Gastrocnemius medialis (tissue), 4 donors: ENCODE measurements around the gene TMEM18.

Experiments
- CTCF ChIP-seq, 5 experiments: fragments of 450-650 bp in 3 of 5; fragments of 200-600 bp in 2 of 5; sonication (generic) in 2 of 5; IDR thresholded peaks in 4 of 5; conservative IDR thresholded peaks in 1 of 5; 1 replicate in 4 of 5; 2 replicates in 1 of 5; pipeline ENCODE4 v1.5.1; 2016 to 2019; ENCODE audit warnings: antibody characterized with exemption in 5 of 5, mild to moderate bottlenecking in 3 of 5, moderate library complexity in 3 of 5
- POLR2A ChIP-seq, 2 donors: fragments of 450-650 bp; IDR thresholded peaks; one replicate each; pipeline ENCODE4 v1.6.1; 2017; ENCODE audit warnings: antibody characterized with exemption in 2 of 2, mild to moderate bottlenecking in 2 of 2, moderate library complexity in 2 of 2

GRCh38 chr2:725468-725867, 48.3 kb upstream of the TMEM18 start:
- TF ChIP-seq CTCF (IDR thresholded peaks at IDR 0.05 in 4 of 5, conservative IDR thresholded peaks at IDR 0.05 in 1 of 5) (no peak), POLR2A (IDR thresholded peaks at IDR 0.05) (no peak)
